Ascending aorta (tissue), 2 donors: ENCODE measurements around the gene COL6A2. TPM values are rescaled to one million over a fixed set of nuclear protein-coding genes. Genes with fewer than 3 reads are reported as not detected.

ENCODE experiments used
- DNase-seq, 2 donors: peaks; one replicate each; pipeline ENCODE4 v3.0.0-alpha.2; 2019; ENCODE audit warnings: low spot score in 2 of 2
- H3K27ac ChIP-seq, 2 donors: fragments of 200-600 bp; sonication (generic); one replicate each; pipeline ENCODE4 v1.5.1; 2016 to 2017; ENCODE audit warnings: mild to moderate bottlenecking in 1 of 2
- H3K27me3 ChIP-seq: fragments of 200-600 bp; sonication (generic); one replicate; pipeline ENCODE4 v1.5.1; 2017
- H3K36me3 ChIP-seq, 2 donors: fragments of 200-600 bp; sonication (generic); one replicate each; pipeline ENCODE4 v1.5.1; 2016
- H3K4me1 ChIP-seq, 2 donors: fragments of 200-600 bp; sonication (generic); one replicate each; pipeline ENCODE4 v1.5.1; 2016 to 2017; ENCODE audit warnings: mild to moderate bottlenecking in 1 of 2
- H3K4me3 ChIP-seq, 2 donors: fragments of 200-600 bp; sonication (generic); one replicate each; pipeline ENCODE4 v1.5.1; 2016 to 2017; ENCODE audit warnings: mild to moderate bottlenecking in 1 of 2
- H3K9me3 ChIP-seq, 2 donors: fragments of 200-600 bp; sonication (generic); one replicate each; pipeline ENCODE4 v1.5.1; 2016
- CTCF ChIP-seq, 3 experiments: fragments of 200-600 bp in 2 of 3; fragments of 450-650 bp in 1 of 3; sonication (generic) in 2 of 3; IDR thresholded peaks; one replicate each; pipeline ENCODE4 v1.5.1; 2016 to 2019; ENCODE audit warnings: antibody characterized with exemption in 3 of 3, mild to moderate bottlenecking in 1 of 3, moderate library complexity in 1 of 3
- intact Hi-C: fragments of 100-400 bp; cut with DNase I; formaldehyde crosslinking; loops from one replicate; pipeline ENCODE4 v1.15.1; 2023
- total RNA-seq: library from RNA; depleted of rRNA; stranded (reverse); fragments of >200 nt; gene quantifications from one replicate; pipeline ENCODE4 v1.1.0, GENCODE V29; 2016

COL6A2 gene
- total RNA-seq, 1 donor from 2014 or later: 1,704 TPM

GRCh38 chr21:46065914-46066551 is 31.9 kb upstream of the COL6A2 start:
- peaks cover 18 to 36% of the 10 kb centered on the region in 2 donors for H3K4me1 ChIP-seq
- no peaks in the 10 kb centered on the region for H3K36me3 ChIP-seq
- no peaks in the 10 kb centered on the region for H3K27me3 ChIP-seq
- intact Hi-C loops: loop anchor here (5.0 kb wide), 1 partner anchor 39 kb away; no protein-coding TSS in a partner anchor
- H3K4me3 ChIP-seq: peak overlapping the region; percentile 13 to 35
- no peaks in the 10 kb centered on the region for H3K9me3 ChIP-seq
- peak in 1 of 2 donors; percentile 63 for DNase-seq
- peak overlapping the region; percentile 92 to 94 for H3K27ac ChIP-seq
- no peak for TF ChIP-seq CTCF (IDR thresholded peaks at IDR 0.05)

GRCh38 chr21:46066591-46067331 is 31.2 kb upstream of the COL6A2 start:
- Histone ChIP-seq H3K4me1 (peaks cover 14 to 30% of the 10 kb centered on the region in 2 donors), H3K27ac (peak overlapping the region; percentile 92 to 94), H3K4me3 (peak overlapping the region in 1 of 2 donors; percentile 15), H3K9me3 (no peaks in the 10 kb centered on the region), H3K36me3 (no peaks in the 10 kb centered on the region), H3K27me3 (no peaks in the 10 kb centered on the region)
- no peak for TF ChIP-seq CTCF (IDR thresholded peaks at IDR 0.05)
- intact Hi-C loops: loop anchor here (5.0 kb wide), 1 partner anchor 39 kb away; no protein-coding TSS in a partner anchor
- peak in 1 of 2 donors; percentile 69 for DNase-seq

GRCh38 chr21:46067505-46068201 is 30.3 kb upstream of the COL6A2 start:
- H3K9me3 ChIP-seq: no peaks in the 10 kb centered on the region
- no peaks in the 10 kb centered on the region for H3K36me3 ChIP-seq
- no peak overlapping the region for H3K4me3 ChIP-seq
- intact Hi-C loops: loop anchor here (5.0 kb wide), 1 partner anchor 40 kb away; no protein-coding TSS in a partner anchor
- peak overlapping the region; percentile 92 to 94 for H3K27ac ChIP-seq
- H3K4me1 ChIP-seq: peaks cover 14 to 30% of the 10 kb centered on the region in 2 donors
- H3K27me3 ChIP-seq: no peaks in the 10 kb centered on the region
- DNase-seq: peak in 1 of 2 donors; percentile 62
- TF ChIP-seq CTCF (IDR thresholded peaks at IDR 0.05): no peak

- Histone ChIP-seq H3K27ac (no peak overlapping the region), H3K4me1 (peaks cover 14 to 30% of the 10 kb centered on the region in 2 donors), H3K9me3 (no peaks in the 10 kb centered on the region), H3K27me3 (no peaks in the 10 kb centered on the region), H3K36me3 (no peaks in the 10 kb centered on the region), H3K4me3 (no peak overlapping the region)
- intact Hi-C loops: loop anchor here (5.0 kb wide), 1 partner anchor 41 kb away; no protein-coding TSS in a partner anchor
- TF ChIP-seq CTCF (IDR thresholded peaks at IDR 0.05): no peak
- DNase-seq: peak in 1 of 2 donors; percentile 21
Observed at GRCh38 chr21:46068516-46069079, 29.3 kb upstream of the COL6A2 start.

- no peak overlapping the region for H3K27ac ChIP-seq
- no peaks in the 10 kb centered on the region for H3K27me3 ChIP-seq
- H3K4me1 ChIP-seq: peaks cover 14 to 30% of the 10 kb centered on the region in 2 donors
- intact Hi-C loops: loop anchor here (5.0 kb wide), 1 partner anchor 42 kb away; no protein-coding TSS in a partner anchor
- DNase-seq: peak in 1 of 2 donors; percentile 19
- H3K36me3 ChIP-seq: no peaks in the 10 kb centered on the region
- no peak overlapping the region for H3K4me3 ChIP-seq
- H3K9me3 ChIP-seq: no peaks in the 10 kb centered on the region
- TF ChIP-seq CTCF (IDR thresholded peaks at IDR 0.05): no peak
Observed at GRCh38 chr21:46069166-46069565, 28.7 kb upstream of the COL6A2 start.
